CD14-positive monocyte (primary cell): ENCODE results near the gene ATP6AP1. TPM values are rescaled to one million over a fixed set of nuclear protein-coding genes. Genes with fewer than 3 reads are reported as not detected.
A peak's percentile ranks its signal among the peaks of the same experiment; 100 is the strongest.

Experiments used
- DNase-seq, 3 donors: peaks; one replicate each; pipeline ENCODE4 v3.0.0-alpha.2; 2011 to 2022
- H2AFZ ChIP-seq: 2 replicates; pipeline ENCODE4 v1.6.0; 2012; ENCODE audit warnings: mild to moderate bottlenecking, low read depth, low read length, inconsistent platforms; ENCODE audit not compliant: insufficient read depth, poor library complexity, severe bottlenecking
- H3K27ac ChIP-seq, 2 donors: 1 replicate in 1 of 2; 2 replicates in 1 of 2; pipeline ENCODE4 v1.5.1; 2012 to 2013; ENCODE audit warnings: low read length in 2 of 2, control low read depth in 1 of 2, inconsistent platforms in 1 of 2, low read depth in 1 of 2, mild to moderate bottlenecking in 1 of 2
- H3K27me3 ChIP-seq, 2 donors: one replicate each; pipeline versions ENCODE4 v1.6.0 to v1.6.1; 2011 to 2013; ENCODE audit warnings: low read length in 2 of 2; ENCODE audit not compliant: control insufficient read depth in 2 of 2, insufficient read depth in 2 of 2
- H3K36me3 ChIP-seq, 2 donors: replicated peaks in 1 of 2; 1 replicate in 1 of 2; 2 replicates in 1 of 2; pipeline versions ENCODE4 v1.5.1 to v1.6.1; 2012 to 2013; ENCODE audit warnings: low read length in 2 of 2, control low read depth in 1 of 2, inconsistent platforms in 1 of 2, mild to moderate bottlenecking in 1 of 2; ENCODE audit not compliant: insufficient read depth in 2 of 2, control insufficient read depth in 1 of 2
- H3K4me1 ChIP-seq, 2 donors: 1 replicate in 1 of 2; 2 replicates in 1 of 2; pipeline versions ENCODE4 v1.5.1 to v1.6.1; 2012 to 2013; ENCODE audit warnings: low read length in 2 of 2, control low read depth in 1 of 2, inconsistent platforms in 1 of 2, mild to moderate bottlenecking in 1 of 2, moderate library complexity in 1 of 2; ENCODE audit not compliant: insufficient read depth in 2 of 2, control insufficient read depth in 1 of 2
- H3K4me2 ChIP-seq: replicated peaks from 2 replicates; pipeline ENCODE3; 2012; ENCODE audit warnings: low read length, moderate library complexity, mild to moderate bottlenecking; ENCODE audit not compliant: poor library complexity, severe bottlenecking; ENCODE audit errors: extremely low read depth
- H3K4me3 ChIP-seq, 3 experiments: fragments of 200-600 bp in 1 of 3; sonication (generic) in 1 of 3; replicated peaks in 1 of 3; 1 replicate in 2 of 3; 2 replicates in 1 of 3; pipeline ENCODE4 v1.5.1; 2011 to 2013; ENCODE audit warnings: low read length in 3 of 3, mild to moderate bottlenecking in 3 of 3, control low read depth in 2 of 3, low read depth in 2 of 3, inconsistent platforms in 1 of 3, moderate library complexity in 1 of 3
- H3K79me2 ChIP-seq: 2 replicates; pipeline ENCODE4 v1.6.0; 2012; ENCODE audit warnings: mild to moderate bottlenecking, control low read depth, inconsistent platforms, low read length, moderate library complexity; ENCODE audit not compliant: insufficient read depth
- H3K9ac ChIP-seq: 2 replicates; pipeline ENCODE4 v1.6.0; 2017; ENCODE audit warnings: low read length, mild to moderate bottlenecking; ENCODE audit not compliant: insufficient read depth, poor library complexity, severe bottlenecking
- H3K9me3 ChIP-seq, 2 donors: replicated peaks in 1 of 2; 1 replicate in 1 of 2; 2 replicates in 1 of 2; pipeline versions ENCODE4 v1.5.1 to v1.6.1; 2012 to 2013; ENCODE audit warnings: low read length in 2 of 2, control low read depth in 1 of 2; ENCODE audit not compliant: control insufficient read depth in 1 of 2, insufficient read depth in 1 of 2
- H4K20me1 ChIP-seq: 2 replicates; pipeline ENCODE4 v1.6.0; 2012; ENCODE audit warnings: mild to moderate bottlenecking, low read length, control low read depth, moderate library complexity; ENCODE audit not compliant: insufficient read depth
- H3K27ac Mint-ChIP-seq, 7 donors: one replicate each; pipeline ENCODE4 v1.8.0; 2020; ENCODE audit warnings: mild to moderate bottlenecking in 7 of 7, mixed read lengths in 7 of 7, moderate library complexity in 6 of 7, inconsistent platforms in 2 of 7
- H3K27me3 Mint-ChIP-seq, 3 donors: one replicate each; pipeline ENCODE4 v1.8.0; 2021 to 2022; ENCODE audit warnings: low read depth in 3 of 3, mild to moderate bottlenecking in 3 of 3, mixed read lengths in 3 of 3, moderate library complexity in 3 of 3, inconsistent platforms in 1 of 3
- H3K36me3 Mint-ChIP-seq, 2 donors: one replicate each; pipeline ENCODE4 v1.8.0; 2020; ENCODE audit warnings: mixed read lengths in 2 of 2, inconsistent platforms in 1 of 2, mild to moderate bottlenecking in 1 of 2
- H3K4me1 Mint-ChIP-seq: one replicate; pipeline ENCODE4 v1.8.0; 2020; ENCODE audit warnings: mild to moderate bottlenecking, mixed read lengths
- H3K4me3 Mint-ChIP-seq, 2 donors: one replicate each; pipeline ENCODE4 v1.8.0; 2020; ENCODE audit warnings: mild to moderate bottlenecking in 2 of 2, mixed read lengths in 2 of 2, moderate library complexity in 1 of 2
- H3K9me3 Mint-ChIP-seq, 7 donors: one replicate each; pipeline ENCODE4 v1.8.0; 2020 to 2022; ENCODE audit warnings: mixed read lengths in 7 of 7, mild to moderate bottlenecking in 6 of 7, moderate library complexity in 6 of 7, inconsistent platforms in 2 of 7
- WGBS: methylation state at CpG from one replicate; pipeline ENCODE4 v1.1.5; 2013; ENCODE audit warnings: missing lambda C conversion rate; ENCODE audit not compliant: insufficient coverage; 5-methylcytosine and 5-hydroxymethylcytosine counted together
- intact Hi-C, 2 donors: fragments of 100-400 bp; cut with micrococcal nuclease; formaldehyde crosslinking; loops; one replicate each; pipeline versions ENCODE4 v1.15.0 to v1.15.1; 2023
- polyA plus RNA-seq, 3 donors: library from polyadenylated mRNA; depleted of rRNA in 1 of 3; unstranded in 2 of 3; stranded (reverse) in 1 of 3; fragments of 300-500 nt in 2 of 3; fragments of >200 nt in 1 of 3; fragmentation: Illumina TruSeq in 2 of 3; gene quantifications; 1 replicate in 2 of 3; 2 replicates in 1 of 3; pipeline ENCODE4 v1.2.3, GENCODE V29; 2012 to 2021
- TF ChIP-seq, protein P1 (sequence below): fragments of 200-600 bp; IDR thresholded peaks from one replicate; pipeline ENCODE4 v1.8.0; 2022; ENCODE audit warnings: antibody characterized with exemption, mild to moderate bottlenecking

ATP6AP1 gene
- polyA plus RNA-seq, 3 donors = 116 to 178 (median 145) TPM

DNA sequence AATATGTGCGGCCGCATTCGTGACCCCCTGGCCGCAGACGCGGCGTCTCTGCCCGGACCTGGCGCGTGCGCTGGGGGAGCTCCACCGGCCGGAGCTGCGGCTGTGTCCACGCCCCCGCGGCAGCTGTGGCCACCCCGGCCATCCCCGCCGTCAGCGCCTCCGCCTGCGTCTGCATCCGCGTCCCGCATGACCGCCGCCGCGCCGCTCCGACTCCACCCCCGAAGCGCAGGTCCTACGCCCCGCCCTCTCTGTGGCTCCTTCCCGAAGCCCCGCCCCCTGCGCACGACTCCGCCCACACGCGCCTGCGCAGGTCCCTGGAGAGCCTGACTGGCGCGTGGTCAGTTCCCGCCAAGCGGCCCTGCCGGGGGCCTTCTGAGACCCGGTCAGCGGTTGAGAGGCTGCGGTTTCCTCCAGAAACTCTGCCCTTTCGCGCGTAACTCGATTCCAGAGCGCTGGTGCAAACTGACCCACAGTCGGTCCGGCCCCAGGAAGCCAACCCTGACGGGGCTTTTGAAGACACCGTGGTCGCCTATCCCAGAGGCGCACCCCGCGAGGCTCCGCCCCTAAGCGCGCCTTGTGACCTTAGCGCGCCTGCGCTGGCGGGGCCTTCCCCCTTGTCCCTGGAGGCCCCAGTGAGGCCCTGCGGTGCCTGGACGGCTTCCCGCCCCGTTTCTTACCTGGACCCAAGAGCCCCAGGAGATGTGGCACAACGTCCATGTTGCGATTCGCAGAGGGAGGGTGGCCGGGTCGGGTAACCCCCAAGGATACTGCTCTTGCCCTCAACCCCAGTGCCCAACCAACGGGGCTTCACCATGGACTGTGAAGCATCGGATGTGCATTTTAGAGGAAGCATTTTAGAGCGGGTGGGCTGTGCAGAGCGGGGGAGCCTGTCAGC is 50.5 kb downstream of the ATP6AP1 start, which contains the start of gene LAGE3:
Gene LAGE3, minus strand, starts transcription at position 554 of the 895 bp plus-strand sequence. Its CDS starts 366 bp downstream, at position 188.
- Histone ChIP-seq H3K36me3 (no peaks in the 10 kb centered on the region), H3K4me2 (peak within 1 kb of the TSS; percentile 70), H4K20me1 (no peaks in the 10 kb centered on the region), H3K27ac (peak within 1 kb of the TSS; percentile 82 to 86), H3K9ac (peak within 1 kb of the TSS; percentile 65), H3K4me1 (peaks cover 17 to 20% of the 10 kb centered on the region in 2 donors), H3K27me3 (no peaks in the 10 kb centered on the region), H3K9me3 (no peaks in the 10 kb centered on the region), H2AFZ (peak within 1 kb of the TSS; percentile 73), H3K4me3 (peak within 1 kb of the TSS; percentile 32 to 71 (median 42)), H3K79me2 (no peaks in the 10 kb centered on the region)
- H3K9me3 Mint-ChIP-seq = peaks cover 0 to 6% (median 2%) of the 10 kb centered on the region in 7 donors
- 0% methylated on average over 61 of the region's 85 CpGs for WGBS
- intact Hi-C loops = loop anchor here in 1 of 2 donors (5.0 kb wide), 1 partner anchor 37 kb away; the partner anchor contains the start of gene FAM50A
- TF ChIP-seq, protein P1, sequence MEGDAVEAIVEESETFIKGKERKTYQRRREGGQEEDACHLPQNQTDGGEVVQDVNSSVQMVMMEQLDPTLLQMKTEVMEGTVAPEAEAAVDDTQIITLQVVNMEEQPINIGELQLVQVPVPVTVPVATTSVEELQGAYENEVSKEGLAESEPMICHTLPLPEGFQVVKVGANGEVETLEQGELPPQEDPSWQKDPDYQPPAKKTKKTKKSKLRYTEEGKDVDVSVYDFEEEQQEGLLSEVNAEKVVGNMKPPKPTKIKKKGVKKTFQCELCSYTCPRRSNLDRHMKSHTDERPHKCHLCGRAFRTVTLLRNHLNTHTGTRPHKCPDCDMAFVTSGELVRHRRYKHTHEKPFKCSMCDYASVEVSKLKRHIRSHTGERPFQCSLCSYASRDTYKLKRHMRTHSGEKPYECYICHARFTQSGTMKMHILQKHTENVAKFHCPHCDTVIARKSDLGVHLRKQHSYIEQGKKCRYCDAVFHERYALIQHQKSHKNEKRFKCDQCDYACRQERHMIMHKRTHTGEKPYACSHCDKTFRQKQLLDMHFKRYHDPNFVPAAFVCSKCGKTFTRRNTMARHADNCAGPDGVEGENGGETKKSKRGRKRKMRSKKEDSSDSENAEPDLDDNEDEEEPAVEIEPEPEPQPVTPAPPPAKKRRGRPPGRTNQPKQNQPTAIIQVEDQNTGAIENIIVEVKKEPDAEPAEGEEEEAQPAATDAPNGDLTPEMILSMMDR = no peak
- DNase-seq = peak; percentile 84 to 93 (median 90)
- peak within 1 kb of the TSS; percentile 70 to 75 for H3K4me3 Mint-ChIP-seq
- H3K27me3 Mint-ChIP-seq = peaks cover 2 to 24% (median 3%) of the 10 kb centered on the region in 3 donors
- peak within 1 kb of the TSS; percentile 82 to 94 (median 90) for H3K27ac Mint-ChIP-seq
- H3K36me3 Mint-ChIP-seq = peaks cover 0 to 6% of the 10 kb centered on the region in 2 donors
- peaks cover 10% of the 10 kb centered on the region for H3K4me1 Mint-ChIP-seq

DNA sequence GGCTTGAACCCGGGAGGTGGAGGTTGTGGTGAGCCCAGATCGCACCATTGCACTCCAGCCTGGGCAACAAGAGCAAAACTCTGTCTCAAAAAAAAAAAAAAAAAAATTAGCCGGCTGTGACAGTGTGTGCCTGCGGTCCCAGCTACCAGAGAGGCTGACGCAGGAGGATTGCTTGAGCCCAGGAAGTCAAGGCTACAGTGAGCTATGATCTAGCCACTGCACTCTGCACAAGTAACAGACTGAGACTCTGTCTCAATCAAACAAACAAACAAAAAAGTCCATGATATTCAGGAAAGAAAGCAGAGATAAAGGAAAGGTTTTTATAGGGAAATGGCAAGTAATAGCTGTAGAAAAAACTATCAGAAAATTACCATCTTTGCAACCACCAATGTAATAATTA is 52.7 kb downstream of the ATP6AP1 start:
- peaks cover 2 to 23% (median 3%) of the 10 kb centered on the region in 3 donors for H3K27me3 Mint-ChIP-seq
- TF ChIP-seq, protein P1 = no peak
- Histone ChIP-seq H3K27ac (no peak overlapping the region), H3K79me2 (peaks cover 15% of the 10 kb centered on the region), H3K36me3 (peaks cover 0 to 3% of the 10 kb centered on the region in 2 donors), H4K20me1 (no peaks in the 10 kb centered on the region), H3K4me3 (no peak overlapping the region), H3K4me1 (peaks cover 35 to 42% of the 10 kb centered on the region in 2 donors), H3K4me2 (no peak overlapping the region), H3K27me3 (no peaks in the 10 kb centered on the region), H3K9me3 (no peaks in the 10 kb centered on the region), H3K9ac (no peak overlapping the region), H2AFZ (no peak overlapping the region)
- no peak overlapping the region for H3K4me3 Mint-ChIP-seq
- DNase-seq = no peak
- H3K27ac Mint-ChIP-seq = peak overlapping the region in 1 of 7 donors; percentile 66
- peaks cover 25% of the 10 kb centered on the region for H3K4me1 Mint-ChIP-seq
- intact Hi-C loops = no loop called here
- H3K36me3 Mint-ChIP-seq = peaks cover 0 to 6% of the 10 kb centered on the region in 2 donors
- WGBS = no CpG with 5 or more reads among the region's 5 CpGs
- peaks cover 0 to 6% (median 1%) of the 10 kb centered on the region in 7 donors for H3K9me3 Mint-ChIP-seq
